H9 (cell line): Measurements from ENCODE around the gene SPTLC3. TPM values are rescaled to one million over a fixed set of nuclear protein-coding genes. Genes with fewer than 3 reads are reported as not detected.

Experiments
- DNase-seq: peaks from one replicate; pipeline ENCODE4 v3.0.0-alpha.2; 2017
- H2AFZ ChIP-seq: one replicate; pipeline ENCODE4 v1.6.1; 2013; ENCODE audit warnings: mild to moderate bottlenecking, low read length, control low read depth, moderate library complexity
- H2AK5ac ChIP-seq: 2 replicates; pipeline ENCODE4 v1.6.1; 2013; ENCODE audit warnings: low read length, control low read depth, mixed read lengths; ENCODE audit not compliant: insufficient read length
- H2BK120ac ChIP-seq: one replicate; pipeline ENCODE4 v1.6.1; 2013; ENCODE audit warnings: low read depth, mild to moderate bottlenecking, low read length, control low read depth, inconsistent platforms; ENCODE audit not compliant: poor library complexity, severe bottlenecking
- H2BK12ac ChIP-seq: 2 replicates; pipeline ENCODE4 v1.6.1; 2013; ENCODE audit warnings: low read length, control low read depth, mixed read lengths, low read depth; ENCODE audit not compliant: insufficient read length
- H2BK15ac ChIP-seq: 2 replicates; pipeline ENCODE4 v1.6.1; 2013; ENCODE audit warnings: low read depth, low read length, control low read depth
- H2BK20ac ChIP-seq: one replicate; pipeline ENCODE4 v1.6.1; 2013; ENCODE audit warnings: low read depth, mild to moderate bottlenecking, low read length, control low read depth, inconsistent platforms; ENCODE audit not compliant: poor library complexity, severe bottlenecking
- H2BK5ac ChIP-seq: 2 replicates; pipeline ENCODE4 v1.6.1; 2013; ENCODE audit warnings: low read length, control low read depth, mixed read lengths; ENCODE audit not compliant: insufficient read length
- H3K14ac ChIP-seq: 2 replicates; pipeline ENCODE4 v1.6.1; 2013; ENCODE audit warnings: low read length, control low read depth; ENCODE audit not compliant: insufficient read depth
- H3K18ac ChIP-seq: 2 replicates; pipeline ENCODE4 v1.6.1; 2013; ENCODE audit warnings: low read depth, mild to moderate bottlenecking, mixed read lengths, low read length, control low read depth; ENCODE audit not compliant: insufficient read length
- H3K23ac ChIP-seq: 2 replicates; pipeline ENCODE4 v1.6.1; 2013; ENCODE audit warnings: low read length, control low read depth, mixed read lengths, low read depth; ENCODE audit not compliant: insufficient read length
- H3K23me2 ChIP-seq: 2 replicates; pipeline ENCODE4 v1.6.1; 2013; ENCODE audit warnings: low read depth, mild to moderate bottlenecking, mixed read lengths, low read length, control low read depth; ENCODE audit not compliant: insufficient read length, poor library complexity, severe bottlenecking
- H3K27ac ChIP-seq: 2 replicates; pipeline ENCODE4 v1.5.1; 2013; ENCODE audit warnings: low read length, control low read depth, mixed read lengths, low read depth; ENCODE audit not compliant: insufficient read length
- H3K27me3 ChIP-seq: 2 replicates; pipeline ENCODE4 v1.6.1; 2013; ENCODE audit warnings: low read length, control low read depth, inconsistent platforms; ENCODE audit not compliant: insufficient read depth
- H3K4ac ChIP-seq: 2 replicates; pipeline ENCODE4 v1.6.1; 2013; ENCODE audit warnings: low read depth, mild to moderate bottlenecking, control low read depth, inconsistent platforms, low read length, moderate library complexity
- H3K4me1 ChIP-seq: 2 replicates; pipeline ENCODE4 v1.6.1; 2013; ENCODE audit warnings: low read length, control low read depth, inconsistent platforms; ENCODE audit not compliant: insufficient read depth
- H3K4me2 ChIP-seq: 2 replicates; pipeline ENCODE4 v1.6.1; 2013; ENCODE audit warnings: low read length, control low read depth, mixed read lengths; ENCODE audit not compliant: insufficient read length, insufficient read depth
- H3K56ac ChIP-seq: 2 replicates; pipeline ENCODE4 v1.6.1; 2013; ENCODE audit warnings: low read depth, mild to moderate bottlenecking, mixed read lengths, low read length, control low read depth; ENCODE audit not compliant: insufficient read length
- H3K79me1 ChIP-seq: 2 replicates; pipeline ENCODE4 v1.6.1; 2013; ENCODE audit warnings: low read depth, mild to moderate bottlenecking, moderate library complexity, low read length, control low read depth, inconsistent platforms; ENCODE audit not compliant: insufficient read depth, poor library complexity, severe bottlenecking
- H3K79me2 ChIP-seq: 2 replicates; pipeline ENCODE4 v1.6.1; 2013; ENCODE audit warnings: low read length, control low read depth, inconsistent platforms; ENCODE audit not compliant: insufficient read depth
- H3K9ac ChIP-seq: 2 replicates; pipeline ENCODE4 v1.6.1; 2013; ENCODE audit warnings: low read length, control low read depth, mixed read lengths; ENCODE audit not compliant: insufficient read length; ENCODE audit errors: extremely low read depth
- H3K9me3 ChIP-seq: one replicate; pipeline ENCODE4 v1.6.1; 2013; ENCODE audit warnings: low read depth, low read length, inconsistent platforms; ENCODE audit not compliant: control insufficient read depth
- H3T11ph ChIP-seq: one replicate; pipeline ENCODE4 v1.6.1; 2013; ENCODE audit warnings: mild to moderate bottlenecking, low read length, control low read depth, inconsistent platforms
- H4K20me1 ChIP-seq: one replicate; pipeline ENCODE4 v1.6.1; 2013; ENCODE audit not compliant: control insufficient read depth, insufficient read length, insufficient read depth
- H4K5ac ChIP-seq: 2 replicates; pipeline ENCODE4 v1.6.1; 2013; ENCODE audit warnings: low read depth, mild to moderate bottlenecking, mixed read lengths, low read length, control low read depth; ENCODE audit not compliant: insufficient read length
- H4K8ac ChIP-seq: replicated peaks from 2 replicates; pipeline ENCODE4 v1.6.1; 2013; ENCODE audit warnings: low read length, control low read depth, mixed read lengths, low read depth; ENCODE audit not compliant: insufficient read length
- H4K91ac ChIP-seq: 2 replicates; pipeline ENCODE4 v1.6.1; 2013; ENCODE audit warnings: low read depth, mild to moderate bottlenecking, moderate library complexity, mixed read lengths, low read length, control low read depth; ENCODE audit not compliant: insufficient read length
- H3K27ac Mint-ChIP-seq, 3 experiments: 2 replicates in 2 of 3; 3 replicates in 1 of 3; pipeline ENCODE4 v1.8.0; 2020 to 2021; ENCODE audit warnings: mixed read lengths in 3 of 3, mild to moderate bottlenecking in 1 of 3, moderate library complexity in 1 of 3
- H3K27me3 Mint-ChIP-seq: 2 replicates; pipeline ENCODE4 v1.8.0; 2021; ENCODE audit warnings: low read depth, mild to moderate bottlenecking, moderate library complexity, mixed read lengths
- H3K36me3 Mint-ChIP-seq, 3 experiments: 2 replicates in 2 of 3; 3 replicates in 1 of 3; pipeline ENCODE4 v1.8.0; 2020 to 2021; ENCODE audit warnings: low read depth in 3 of 3, mixed read lengths in 3 of 3; ENCODE audit not compliant: insufficient read depth in 1 of 3
- H3K4me1 Mint-ChIP-seq, 2 experiments: 2 replicates each; pipeline ENCODE4 v1.8.0; 2020; ENCODE audit warnings: mixed read lengths in 2 of 2
- H3K4me3 Mint-ChIP-seq, 2 experiments: 2 replicates in 1 of 2; 3 replicates in 1 of 2; pipeline ENCODE4 v1.8.0; 2020 to 2021; ENCODE audit warnings: mild to moderate bottlenecking in 2 of 2, mixed read lengths in 2 of 2, moderate library complexity in 1 of 2
- H3K9me3 Mint-ChIP-seq, 2 experiments: 2 replicates in 1 of 2; 3 replicates in 1 of 2; pipeline ENCODE4 v1.8.0; 2020; ENCODE audit warnings: mild to moderate bottlenecking in 2 of 2, mixed read lengths in 2 of 2, moderate library complexity in 1 of 2
- CTCF ChIP-seq: fragments of 200-600 bp; sonication (generic); conservative IDR thresholded peaks from 3 replicates; pipeline ENCODE4 v1.8.0; 2021; ENCODE audit warnings: antibody characterized with exemption, mild to moderate bottlenecking
- WGBS: extraction: QIAGEN DNeasy Blood & Tissue Kit; methylation state at CpG from one replicate; pipeline ENCODE4 v1.1.7; 2013; ENCODE audit warnings: missing lambda C conversion rate, low lambda C conversion rate, mixed read lengths; ENCODE audit not compliant: insufficient read length; ENCODE audit errors: extremely low coverage; 5-methylcytosine and 5-hydroxymethylcytosine counted together
- total RNA-seq: library from RNA; stranded (reverse); gene quantifications from 2 replicates; pipeline ENCODE4 v1.2.1, GENCODE V29; 2021

Gene SPTLC3
- total RNA-seq, 1 experiment from 2014 or later = 0.68 TPM

DNA sequence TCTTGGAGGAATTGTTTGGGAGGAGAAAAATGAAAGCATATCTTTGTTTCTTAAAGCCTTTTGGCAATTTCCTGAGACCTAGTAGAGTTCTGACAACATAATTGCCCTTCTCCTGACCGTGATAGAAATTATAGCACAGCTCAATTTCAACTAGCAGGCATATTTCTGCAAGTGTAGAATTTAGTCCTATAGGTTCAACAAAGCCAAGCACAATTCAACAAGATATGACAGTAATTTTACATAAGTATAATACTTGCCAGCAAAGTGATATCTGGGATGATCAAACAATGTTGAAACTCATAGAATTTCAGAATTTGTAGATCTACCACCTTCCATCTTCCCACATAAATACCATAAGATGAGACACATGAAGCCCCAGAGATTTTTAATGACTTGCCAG is 73.1 kb downstream of the SPTLC3 start:
- H2BK5ac ChIP-seq = no peak overlapping the region
- H3K79me2 ChIP-seq = no peaks in the 10 kb centered on the region
- H4K8ac ChIP-seq = no peak overlapping the region
- H4K5ac ChIP-seq = no peak overlapping the region
- Mint-ChIP-seq H3K27ac (no peak overlapping the region), H3K4me3 (no peak overlapping the region), H3K4me1 (no peaks in the 10 kb centered on the region), H3K36me3 (no peaks in the 10 kb centered on the region), H3K9me3 (no peaks in the 10 kb centered on the region), H3K27me3 (no peaks in the 10 kb centered on the region)
- no peaks in the 10 kb centered on the region for H3K27me3 ChIP-seq
- H2BK120ac ChIP-seq = no peak overlapping the region
- no peak overlapping the region for H2BK15ac ChIP-seq
- H3K56ac ChIP-seq = no peak overlapping the region
- no peak overlapping the region for H2AFZ ChIP-seq
- no peaks in the 10 kb centered on the region for H3K23me2 ChIP-seq
- no peak overlapping the region for H2AK5ac ChIP-seq
- H3K9me3 ChIP-seq = no peaks in the 10 kb centered on the region
- no peaks in the 10 kb centered on the region for H4K20me1 ChIP-seq
- no CpG with 5 or more reads among the region's 1 CpG for WGBS
- H3K14ac ChIP-seq = no peak overlapping the region
- no peak overlapping the region for H3K18ac ChIP-seq
- H3K4ac ChIP-seq = no peak overlapping the region
- DNase-seq = no peak
- no peaks in the 10 kb centered on the region for H3K4me1 ChIP-seq
- no peak overlapping the region for H2BK20ac ChIP-seq
- H3K79me1 ChIP-seq = no peaks in the 10 kb centered on the region
- no peak for TF ChIP-seq CTCF
- no peak overlapping the region for H3K4me2 ChIP-seq
- no peak overlapping the region for H2BK12ac ChIP-seq
- no peak overlapping the region for H3K23ac ChIP-seq
- H3K27ac ChIP-seq = no peak overlapping the region
- H3T11ph ChIP-seq = no peak overlapping the region
- no peak overlapping the region for H4K91ac ChIP-seq
- H3K9ac ChIP-seq = no peak overlapping the region
